Left ventricle myocardium inferior (tissue), 1 donor: ENCODE results near the gene AGO3. TPM values are rescaled to one million over a fixed set of nuclear protein-coding genes. Genes with fewer than 3 reads are reported as not detected.

Experiments used
- DNase-seq: peaks from one replicate; pipeline ENCODE4 v3.0.0-alpha.2; 2020
- H3K27ac ChIP-seq: fragments of 200-600 bp; replicated peaks from 2 replicates; pipeline ENCODE4 v1.8.0; 2021
- H3K27me3 ChIP-seq: fragments of 200-600 bp; 2 replicates; pipeline ENCODE4 v1.8.0; 2021; ENCODE audit warnings: low read depth
- H3K36me3 ChIP-seq: fragments of 200-600 bp; 2 replicates; pipeline ENCODE4 v1.8.0; 2021
- H3K4me1 ChIP-seq: fragments of 200-600 bp; 2 replicates; pipeline ENCODE4 v1.8.0; 2021
- H3K4me3 ChIP-seq: fragments of 200-600 bp; 2 replicates; pipeline ENCODE4 v1.8.0; 2021; ENCODE audit warnings: mild to moderate bottlenecking, moderate library complexity
- H3K9me3 ChIP-seq: fragments of 200-600 bp; replicated peaks from 2 replicates; pipeline ENCODE4 v1.8.0; 2021
- CTCF ChIP-seq: fragments of 200-600 bp; IDR thresholded peaks from 2 replicates; pipeline ENCODE4 v1.8.0; 2021; ENCODE audit warnings: antibody characterized with exemption, mild to moderate bottlenecking, borderline replicate concordance
- intact Hi-C: fragments of 100-400 bp; cut with micrococcal nuclease; formaldehyde crosslinking; loops from one replicate; pipeline ENCODE4 v1.11.0; 2022
- total RNA-seq: library from RNA; stranded (reverse); fragmentation: NEBNext Ultra II Directional; extraction: Animal tissue kit (Norgen Biotek cat#: 25700); gene quantifications from one replicate; pipeline ENCODE4 v1.2.1, GENCODE V29; 2021
- donor health status: DM: no; HTN: yes; CAD: no; lungs with severe emphysema.

The AGO3 gene
- total RNA-seq, 1 donor from 2014 or later: 12.1 TPM

- Histone ChIP-seq H3K4me3 (no peak overlapping the region), H3K4me1 (peaks cover 8% of the 10 kb centered on the region), H3K27me3 (no peaks in the 10 kb centered on the region), H3K36me3 (no peaks in the 10 kb centered on the region), H3K27ac (no peak overlapping the region), H3K9me3 (no peaks in the 10 kb centered on the region)
- intact Hi-C loops: no loop called here
- TF ChIP-seq CTCF: no peak
- no peak for DNase-seq
Measured at GRCh38 chr1:36114371-36114770, 183.5 kb downstream of the AGO3 start.

GRCh38 chr1:36115200-36115669 is 184.3 kb downstream of the AGO3 start:
- no peaks in the 10 kb centered on the region for H3K27me3 ChIP-seq
- no peak for TF ChIP-seq CTCF
- H3K27ac ChIP-seq: peak overlapping the region; percentile 44
- no peaks in the 10 kb centered on the region for H3K36me3 ChIP-seq
- DNase-seq: peak; percentile 33
- H3K9me3 ChIP-seq: no peaks in the 10 kb centered on the region
- H3K4me3 ChIP-seq: no peak overlapping the region
- peaks cover 8% of the 10 kb centered on the region for H3K4me1 ChIP-seq
- intact Hi-C loops: no loop called here

GRCh38 chr1:36115931-36116330 is 185.0 kb downstream of the AGO3 start:
- no peak for TF ChIP-seq CTCF
- intact Hi-C loops: no loop called here
- Histone ChIP-seq H3K27ac (no peak overlapping the region), H3K36me3 (no peaks in the 10 kb centered on the region), H3K9me3 (no peaks in the 10 kb centered on the region), H3K4me3 (no peak overlapping the region), H3K4me1 (peaks cover 8% of the 10 kb centered on the region), H3K27me3 (no peaks in the 10 kb centered on the region)
- no peak for DNase-seq

GRCh38 chr1:36116901-36117300 is 186.0 kb downstream of the AGO3 start:
- intact Hi-C loops: no loop called here
- no peak overlapping the region for H3K27ac ChIP-seq
- H3K4me1 ChIP-seq: peaks cover 8% of the 10 kb centered on the region
- no peak for DNase-seq
- TF ChIP-seq CTCF: no peak
- H3K36me3 ChIP-seq: no peaks in the 10 kb centered on the region
- no peaks in the 10 kb centered on the region for H3K9me3 ChIP-seq
- H3K27me3 ChIP-seq: no peaks in the 10 kb centered on the region
- no peak overlapping the region for H3K4me3 ChIP-seq

- Histone ChIP-seq H3K36me3 (no peaks in the 10 kb centered on the region), H3K4me3 (no peak overlapping the region), H3K4me1 (peaks cover 8% of the 10 kb centered on the region), H3K27me3 (no peaks in the 10 kb centered on the region), H3K27ac (no peak overlapping the region), H3K9me3 (no peaks in the 10 kb centered on the region)
- intact Hi-C loops: no loop called here
- TF ChIP-seq CTCF: no peak
- no peak for DNase-seq
Measured at GRCh38 chr1:36118447-36119204, 187.7 kb downstream of the AGO3 start.
